HepG2 (cell line): ENCODE measurements around the gene HYDIN. TPM values are rescaled to one million over a fixed set of nuclear protein-coding genes. Genes with fewer than 3 reads are reported as not detected.
"Not testable (repeated sequence)": the region's sequence is repeated elsewhere in the genome, so short reads cannot be mapped to it uniquely, and the experiment has no call there.

Source experiments
- ATAC-seq: fragments of 200-7000 bp; cut with Tn5 transposase; 3 replicates; pipeline ENCODE4 v1.9.1; 2020; ENCODE audit warnings: mild to moderate bottlenecking, moderate library complexity
- BruUV-seq: library from RNA; stranded (reverse); fragments of 400-500 nt; replicated peaks from 2 replicates; lab custom pipeline; 2021; lab: Mats Ljungman, UMichigan
- CTCF ChIA-PET: fragments of 300-600 bp; formaldehyde crosslinking; extraction: SDS; loops from one replicate; lab custom pipeline; 2021; ENCODE audit warnings: low total read pairs, inconsistent platforms, low intra/inter-chr PET ratio; lab: Yijun Ruan, JAX
- POLR2A ChIA-PET: fragments of 350-600 bp; sonication (Branson Sonifier 250); formaldehyde crosslinking; loops from one replicate; lab custom pipeline; 2020; ENCODE audit warnings: antibody characterized with exemption, inconsistent platforms; lab: Yijun Ruan, JAX
- DNase-seq: peaks from one replicate; pipeline ENCODE4 v3.0.0-alpha.2; 2015; ENCODE audit warnings: low spot score
- FAIRE-seq: peaks from 3 replicates; lab custom pipeline; 2011; peaks lifted over from hg19 to GRCh38; lab: Jason Lieb, UNC
- H2AFZ ChIP-seq: one replicate; pipeline ENCODE4 v1.6.1; 2011; ENCODE audit warnings: low read length, inconsistent platforms
- H3K27ac ChIP-seq: fragments of 300-600 bp; 3 replicates; pipeline ENCODE4 v1.8.0; 2011; ENCODE audit warnings: mixed run types, mild to moderate bottlenecking, mixed read lengths, low read length, inconsistent platforms; ENCODE audit not compliant: insufficient read depth; ENCODE audit errors: extremely low read length
- H3K27me3 ChIP-seq, 2 experiments: fragments of 200-600 bp in 1 of 2; 2 replicates in 1 of 2; 3 replicates in 1 of 2; pipeline versions ENCODE4 v1.6.0 to v1.8.0; 2011; ENCODE audit warnings: low read length in 2 of 2, mild to moderate bottlenecking in 2 of 2, moderate library complexity in 2 of 2, inconsistent platforms in 1 of 2; ENCODE audit not compliant: insufficient read depth in 2 of 2, control insufficient read depth in 1 of 2
- H3K36me3 ChIP-seq, 2 experiments: fragments of 200-600 bp in 1 of 2; replicated peaks in 1 of 2; 2 replicates in 1 of 2; 3 replicates in 1 of 2; pipeline versions ENCODE4 v1.5.1 to v1.8.0; 2011; ENCODE audit warnings: low read length in 2 of 2, inconsistent platforms in 1 of 2; ENCODE audit not compliant: insufficient read depth in 2 of 2, control insufficient read depth in 1 of 2
- H3K4me1 ChIP-seq: 2 replicates; pipeline ENCODE4 v1.5.1; 2012; ENCODE audit warnings: low read length, inconsistent platforms; ENCODE audit not compliant: insufficient read depth
- H3K4me2 ChIP-seq: 2 replicates; pipeline ENCODE4 v1.6.0; 2011; ENCODE audit warnings: low read depth, low read length, inconsistent platforms
- H3K4me3 ChIP-seq, 3 experiments: fragments of 200-600 bp in 1 of 3; sonication (generic), shearing (Covaris generic) in 1 of 3; replicated peaks in 1 of 3; 2 replicates each; pipeline ENCODE4 v1.5.1; 2011 to 2016; ENCODE audit warnings: low read length in 3 of 3, inconsistent platforms in 2 of 3, low read depth in 2 of 3, mild to moderate bottlenecking in 2 of 3, control low read depth in 1 of 3, mixed read lengths in 1 of 3; ENCODE audit not compliant: insufficient read depth in 1 of 3
- H3K79me2 ChIP-seq: one replicate; pipeline ENCODE4 v1.6.1; 2011; ENCODE audit warnings: low read length, inconsistent platforms; ENCODE audit not compliant: insufficient read depth
- H3K9ac ChIP-seq: 2 replicates; pipeline ENCODE4 v1.6.0; 2011; ENCODE audit warnings: mild to moderate bottlenecking, low read depth, low read length, inconsistent platforms; ENCODE audit not compliant: insufficient read depth
- H3K9me3 ChIP-seq: 2 replicates; pipeline ENCODE4 v1.5.1; 2012; ENCODE audit warnings: mild to moderate bottlenecking, low read length
- H4K20me1 ChIP-seq: 2 replicates; pipeline ENCODE4 v1.6.0; 2011; ENCODE audit warnings: inconsistent platforms, mild to moderate bottlenecking, low read length, moderate library complexity; ENCODE audit not compliant: insufficient read depth
- WGBS: methylation state at CpG from one replicate; pipeline ENCODE4 v1.1.6; 2017; ENCODE audit warnings: low lambda C conversion rate; 5-methylcytosine and 5-hydroxymethylcytosine counted together
- in situ Hi-C: cut with HindIII; loops from 2 replicates; pipeline ENCODE4 v1.10.0; 2017; ENCODE audit warnings: low pct_unique_long_range_greater_than_20kb; ENCODE audit not compliant: extremely low pct_ligation_motif_present
- intact Hi-C: fragments of 100-400 bp; cut with micrococcal nuclease; formaldehyde crosslinking; loops from one replicate; pipeline ENCODE4 v1.10.0; 2022; ENCODE audit not compliant: unreplicated experiment
- polyA plus RNA-seq, 8 experiments: library from polyadenylated mRNA; depleted of rRNA in 3 of 8; stranded (reverse) in 7 of 8; unstranded in 1 of 8; fragments of >200 nt; fragmentation: Illumina TruSeq in 4 of 8; extraction: Trizol in 4 of 8; gene quantifications; 2 replicates each; pipeline versions ENCODE4 v1.2.1 to v1.2.3, GENCODE V29; 2011 to 2016; ENCODE audit warnings: low read depth in 4 of 8, missing spikeins in 1 of 8, mixed read lengths in 1 of 8; ENCODE audit not compliant: insufficient read depth in 1 of 8
- total RNA-seq, 5 experiments: library from RNA; depleted of rRNA; stranded (reverse); fragments of >200 nt; fragmentation: Illumina TruSeq; extraction: Trizol; gene quantifications; 2 replicates each; pipeline ENCODE4 v1.2.3, GENCODE V29; 2016; ENCODE audit warnings: low read depth in 1 of 5

Gene HYDIN
- total and polyA plus RNA-seq, 2 of the 13 experiments (the other 11 are each of a cell fraction or from before 2014, with no cell fraction given): not detected

- intact Hi-C loops, H3K4me3 ChIP-seq, H3K27ac ChIP-seq, DNase-seq, H3K9me3 ChIP-seq, H3K4me1 ChIP-seq, H3K9ac ChIP-seq, H3K79me2 ChIP-seq, POLR2A ChIA-PET, H2AFZ ChIP-seq, H3K4me2 ChIP-seq, H4K20me1 ChIP-seq, ATAC-seq, H3K27me3 ChIP-seq, BruUV-seq, H3K36me3 ChIP-seq, FAIRE-seq, in situ Hi-C loops, CTCF ChIA-PET: not testable (repeated sequence)
- WGBS: no CpG with 5 or more reads among the region's 1 CpG
These were observed 159.9 kb downstream of the HYDIN start for GRCh38 chr16:71070651-71071050.

GRCh38 chr16:71069842-71070241 is 160.7 kb downstream of the HYDIN start:
- H3K4me1 ChIP-seq, intact Hi-C loops, H3K79me2 ChIP-seq, FAIRE-seq, CTCF ChIA-PET, H2AFZ ChIP-seq, H3K4me2 ChIP-seq, H3K9me3 ChIP-seq, H4K20me1 ChIP-seq, ATAC-seq, H3K27me3 ChIP-seq, H3K9ac ChIP-seq, BruUV-seq, DNase-seq, POLR2A ChIA-PET, H3K4me3 ChIP-seq, H3K27ac ChIP-seq, in situ Hi-C loops, H3K36me3 ChIP-seq: not testable (repeated sequence)
- 11% methylated on average over 4 of the region's 4 CpGs for whole genome bisulfite sequencing

GRCh38 chr16:71053897-71054609 is 176.5 kb downstream of the HYDIN start:
- FAIRE-seq, H3K4me3 ChIP-seq, CTCF ChIA-PET, H3K9me3 ChIP-seq, H3K79me2 ChIP-seq, H3K9ac ChIP-seq, H3K27ac ChIP-seq, ATAC-seq, H3K27me3 ChIP-seq, H4K20me1 ChIP-seq, intact Hi-C loops, in situ Hi-C loops, POLR2A ChIA-PET, H3K4me1 ChIP-seq, H3K36me3 ChIP-seq, DNase-seq, BruUV-seq, H3K4me2 ChIP-seq, H2AFZ ChIP-seq: not testable (repeated sequence)
- WGBS: 0% methylated on average over 3 of the region's 3 CpGs

- POLR2A ChIA-PET, in situ Hi-C loops, H3K9ac ChIP-seq, intact Hi-C loops, DNase-seq, H3K27me3 ChIP-seq, H4K20me1 ChIP-seq, H3K4me2 ChIP-seq, H3K4me1 ChIP-seq, FAIRE-seq, H2AFZ ChIP-seq, CTCF ChIA-PET, H3K4me3 ChIP-seq, H3K36me3 ChIP-seq, H3K27ac ChIP-seq, H3K9me3 ChIP-seq, ATAC-seq, BruUV-seq, H3K79me2 ChIP-seq: not testable (repeated sequence)
- 5% methylated on average over 2 of the region's 2 CpGs for WGBS
These were observed 180.2 kb downstream of the HYDIN start for GRCh38 chr16:71050307-71050706.
